Measurements from ENCODE around the gene UHRF1. TPM values are rescaled to one million over a fixed set of nuclear protein-coding genes. Genes with fewer than 3 reads are reported as not detected.

UHRF1 gene
- total and polyA plus RNA-seq, 2 of the 13 experiments (the other 11 are each of a cell fraction or from before 2014, with no cell fraction given) = 6.8 to 78.4 TPM

DNA sequence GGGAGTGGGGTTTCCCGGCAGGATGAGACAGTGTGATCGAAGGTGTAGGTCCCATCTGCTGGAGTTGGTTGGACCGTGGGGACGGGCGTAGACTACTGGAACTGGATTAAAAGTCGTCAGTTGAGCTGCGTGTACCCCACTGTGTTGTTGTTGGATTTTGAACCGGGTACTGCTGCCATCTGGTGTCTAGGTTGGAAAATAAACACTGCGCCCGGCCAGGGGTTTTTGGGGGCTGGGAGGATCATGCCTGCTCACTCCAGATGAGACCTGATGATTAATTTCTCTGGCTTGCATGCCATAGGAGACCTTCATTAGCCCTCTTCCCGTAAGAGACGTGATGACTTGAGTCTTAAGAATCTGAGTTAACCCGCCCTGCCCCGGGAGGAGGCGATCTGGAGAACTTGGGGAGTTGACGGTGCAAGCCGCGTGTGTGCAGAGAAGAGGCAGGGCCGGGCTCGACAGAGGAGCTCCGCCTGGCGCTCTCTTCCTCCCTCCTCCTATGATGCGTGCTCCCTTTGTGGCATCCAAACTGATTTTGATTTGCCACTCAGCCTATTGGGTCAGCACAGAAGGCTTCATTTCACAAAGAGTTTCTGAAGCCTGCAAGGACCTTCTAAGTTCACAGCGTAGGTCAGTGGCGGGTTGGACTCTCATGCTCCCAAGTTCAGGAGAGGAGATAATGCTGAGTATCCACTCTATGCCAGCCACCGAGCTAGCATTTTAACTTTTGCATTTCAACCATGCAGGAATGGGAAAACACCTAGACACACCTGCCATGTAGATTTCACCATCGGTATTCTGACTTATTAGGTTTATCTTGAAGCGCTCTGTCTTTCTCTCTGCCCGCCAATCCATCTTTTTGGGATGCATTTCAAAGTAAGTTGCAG, 2.7 kb downstream of the UHRF1 start (continued):
- TF ChIP-seq, protein P1, sequence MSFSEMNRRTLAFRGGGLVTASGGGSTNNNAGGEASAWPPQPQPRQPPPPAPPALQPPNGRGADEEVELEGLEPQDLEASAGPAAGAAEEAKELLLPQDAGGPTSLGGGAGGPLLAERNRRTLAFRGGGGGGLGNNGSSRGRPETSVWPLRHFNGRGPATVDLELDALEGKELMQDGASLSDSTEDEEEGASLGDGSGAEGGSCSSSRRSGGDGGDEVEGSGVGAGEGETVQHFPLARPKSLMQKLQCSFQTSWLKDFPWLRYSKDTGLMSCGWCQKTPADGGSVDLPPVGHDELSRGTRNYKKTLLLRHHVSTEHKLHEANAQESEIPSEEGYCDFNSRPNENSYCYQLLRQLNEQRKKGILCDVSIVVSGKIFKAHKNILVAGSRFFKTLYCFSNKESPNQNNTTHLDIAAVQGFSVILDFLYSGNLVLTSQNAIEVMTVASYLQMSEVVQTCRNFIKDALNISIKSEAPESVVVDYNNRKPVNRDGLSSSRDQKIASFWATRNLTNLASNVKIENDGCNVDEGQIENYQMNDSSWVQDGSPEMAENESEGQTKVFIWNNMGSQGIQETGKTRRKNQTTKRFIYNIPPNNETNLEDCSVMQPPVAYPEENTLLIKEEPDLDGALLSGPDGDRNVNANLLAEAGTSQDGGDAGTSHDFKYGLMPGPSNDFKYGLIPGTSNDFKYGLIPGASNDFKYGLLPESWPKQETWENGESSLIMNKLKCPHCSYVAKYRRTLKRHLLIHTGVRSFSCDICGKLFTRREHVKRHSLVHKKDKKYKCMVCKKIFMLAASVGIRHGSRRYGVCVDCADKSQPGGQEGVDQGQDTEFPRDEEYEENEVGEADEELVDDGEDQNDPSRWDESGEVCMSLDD (CRISPR knock-in tag; IDR thresholded peaks at IDR 0.05; ENCODE audit: borderline replicate concordance) = peak; percentile 63; the same call in 1 of the 2 replicates
- TF ChIP-seq ZNF263 (CRISPR knock-in tag; IDR thresholded peaks at IDR 0.05) (peak; percentile 79), CBFB (CRISPR knock-in tag; IDR thresholded peaks at IDR 0.05) (no peak), ZNF790 (CRISPR knock-in tag; IDR thresholded peaks at IDR 0.05; ENCODE audit: borderline replicate concordance) (no peak), ZSCAN9 (CRISPR knock-in tag; IDR thresholded peaks at IDR 0.05; ENCODE audit: borderline replicate concordance) (no peak), PPARG (CRISPR knock-in tag; conservative IDR thresholded peaks at IDR 0.05) (0 out of 2 replicates have a peak, but pooled peaks have one; percentile 13), GATAD2A (CRISPR knock-in tag; IDR thresholded peaks at IDR 0.05) (peak; percentile 23; the same call in 1 of the 2 replicates), NR2F6 (IDR thresholded peaks at IDR 0.05) (no peak), NR2F6 (CRISPR knock-in tag; IDR thresholded peaks at IDR 0.05) (no peak), KDM3A (CRISPR knock-in tag; IDR thresholded peaks at IDR 0.05; ENCODE audit: low read depth) (peak; percentile 57; the same call in 1 of the 2 replicates), GTF2F1 (IDR thresholded peaks at IDR 0.05; ENCODE audit: low read length) (no peak), ZNF468 (CRISPR knock-in tag; IDR thresholded peaks at IDR 0.05) (no peak), SMAD1 (CRISPR knock-in tag; IDR thresholded peaks at IDR 0.05; ENCODE audit: borderline replicate concordance, low read depth) (no peak)
- TF ChIP-seq, protein P2, sequence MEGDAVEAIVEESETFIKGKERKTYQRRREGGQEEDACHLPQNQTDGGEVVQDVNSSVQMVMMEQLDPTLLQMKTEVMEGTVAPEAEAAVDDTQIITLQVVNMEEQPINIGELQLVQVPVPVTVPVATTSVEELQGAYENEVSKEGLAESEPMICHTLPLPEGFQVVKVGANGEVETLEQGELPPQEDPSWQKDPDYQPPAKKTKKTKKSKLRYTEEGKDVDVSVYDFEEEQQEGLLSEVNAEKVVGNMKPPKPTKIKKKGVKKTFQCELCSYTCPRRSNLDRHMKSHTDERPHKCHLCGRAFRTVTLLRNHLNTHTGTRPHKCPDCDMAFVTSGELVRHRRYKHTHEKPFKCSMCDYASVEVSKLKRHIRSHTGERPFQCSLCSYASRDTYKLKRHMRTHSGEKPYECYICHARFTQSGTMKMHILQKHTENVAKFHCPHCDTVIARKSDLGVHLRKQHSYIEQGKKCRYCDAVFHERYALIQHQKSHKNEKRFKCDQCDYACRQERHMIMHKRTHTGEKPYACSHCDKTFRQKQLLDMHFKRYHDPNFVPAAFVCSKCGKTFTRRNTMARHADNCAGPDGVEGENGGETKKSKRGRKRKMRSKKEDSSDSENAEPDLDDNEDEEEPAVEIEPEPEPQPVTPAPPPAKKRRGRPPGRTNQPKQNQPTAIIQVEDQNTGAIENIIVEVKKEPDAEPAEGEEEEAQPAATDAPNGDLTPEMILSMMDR (CRISPR knock-in tag; IDR thresholded peaks at IDR 0.05) = peak; percentile 77
- TF ChIP-seq, protein P3, sequence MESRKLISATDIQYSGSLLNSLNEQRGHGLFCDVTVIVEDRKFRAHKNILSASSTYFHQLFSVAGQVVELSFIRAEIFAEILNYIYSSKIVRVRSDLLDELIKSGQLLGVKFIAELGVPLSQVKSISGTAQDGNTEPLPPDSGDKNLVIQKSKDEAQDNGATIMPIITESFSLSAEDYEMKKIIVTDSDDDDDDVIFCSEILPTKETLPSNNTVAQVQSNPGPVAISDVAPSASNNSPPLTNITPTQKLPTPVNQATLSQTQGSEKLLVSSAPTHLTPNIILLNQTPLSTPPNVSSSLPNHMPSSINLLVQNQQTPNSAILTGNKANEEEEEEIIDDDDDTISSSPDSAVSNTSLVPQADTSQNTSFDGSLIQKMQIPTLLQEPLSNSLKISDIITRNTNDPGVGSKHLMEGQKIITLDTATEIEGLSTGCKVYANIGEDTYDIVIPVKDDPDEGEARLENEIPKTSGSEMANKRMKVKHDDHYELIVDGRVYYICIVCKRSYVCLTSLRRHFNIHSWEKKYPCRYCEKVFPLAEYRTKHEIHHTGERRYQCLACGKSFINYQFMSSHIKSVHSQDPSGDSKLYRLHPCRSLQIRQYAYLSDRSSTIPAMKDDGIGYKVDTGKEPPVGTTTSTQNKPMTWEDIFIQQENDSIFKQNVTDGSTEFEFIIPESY (CRISPR knock-in tag; IDR thresholded peaks at IDR 0.05) = peak; percentile 98
- TF ChIP-seq, protein P4, sequence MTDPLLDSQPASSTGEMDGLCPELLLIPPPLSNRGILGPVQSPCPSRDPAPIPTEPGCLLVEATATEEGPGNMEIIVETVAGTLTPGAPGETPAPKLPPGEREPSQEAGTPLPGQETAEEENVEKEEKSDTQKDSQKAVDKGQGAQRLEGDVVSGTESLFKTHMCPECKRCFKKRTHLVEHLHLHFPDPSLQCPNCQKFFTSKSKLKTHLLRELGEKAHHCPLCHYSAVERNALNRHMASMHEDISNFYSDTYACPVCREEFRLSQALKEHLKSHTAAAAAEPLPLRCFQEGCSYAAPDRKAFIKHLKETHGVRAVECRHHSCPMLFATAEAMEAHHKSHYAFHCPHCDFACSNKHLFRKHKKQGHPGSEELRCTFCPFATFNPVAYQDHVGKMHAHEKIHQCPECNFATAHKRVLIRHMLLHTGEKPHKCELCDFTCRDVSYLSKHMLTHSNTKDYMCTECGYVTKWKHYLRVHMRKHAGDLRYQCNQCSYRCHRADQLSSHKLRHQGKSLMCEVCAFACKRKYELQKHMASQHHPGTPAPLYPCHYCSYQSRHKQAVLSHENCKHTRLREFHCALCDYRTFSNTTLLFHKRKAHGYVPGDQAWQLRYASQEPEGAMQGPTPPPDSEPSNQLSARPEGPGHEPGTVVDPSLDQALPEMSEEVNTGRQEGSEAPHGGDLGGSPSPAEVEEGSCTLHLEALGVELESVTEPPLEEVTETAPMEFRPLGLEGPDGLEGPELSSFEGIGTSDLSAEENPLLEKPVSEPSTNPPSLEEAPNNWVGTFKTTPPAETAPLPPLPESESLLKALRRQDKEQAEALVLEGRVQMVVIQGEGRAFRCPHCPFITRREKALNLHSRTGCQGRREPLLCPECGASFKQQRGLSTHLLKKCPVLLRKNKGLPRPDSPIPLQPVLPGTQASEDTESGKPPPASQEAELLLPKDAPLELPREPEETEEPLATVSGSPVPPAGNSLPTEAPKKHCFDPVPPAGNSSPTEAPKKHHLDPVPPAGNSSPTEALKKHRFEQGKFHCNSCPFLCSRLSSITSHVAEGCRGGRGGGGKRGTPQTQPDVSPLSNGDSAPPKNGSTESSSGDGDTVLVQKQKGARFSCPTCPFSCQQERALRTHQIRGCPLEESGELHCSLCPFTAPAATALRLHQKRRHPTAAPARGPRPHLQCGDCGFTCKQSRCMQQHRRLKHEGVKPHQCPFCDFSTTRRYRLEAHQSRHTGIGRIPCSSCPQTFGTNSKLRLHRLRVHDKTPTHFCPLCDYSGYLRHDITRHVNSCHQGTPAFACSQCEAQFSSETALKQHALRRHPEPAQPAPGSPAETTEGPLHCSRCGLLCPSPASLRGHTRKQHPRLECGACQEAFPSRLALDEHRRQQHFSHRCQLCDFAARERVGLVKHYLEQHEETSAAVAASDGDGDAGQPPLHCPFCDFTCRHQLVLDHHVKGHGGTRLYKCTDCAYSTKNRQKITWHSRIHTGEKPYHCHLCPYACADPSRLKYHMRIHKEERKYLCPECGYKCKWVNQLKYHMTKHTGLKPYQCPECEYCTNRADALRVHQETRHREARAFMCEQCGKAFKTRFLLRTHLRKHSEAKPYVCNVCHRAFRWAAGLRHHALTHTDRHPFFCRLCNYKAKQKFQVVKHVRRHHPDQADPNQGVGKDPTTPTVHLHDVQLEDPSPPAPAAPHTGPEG (CRISPR knock-in tag; IDR thresholded peaks at IDR 0.05) = 0 out of 2 replicates have a peak, but pooled peaks have one; percentile 34
